GM10266 (cell line): ENCODE measurements around the gene SORCS1.
A peak's percentile ranks its signal among the peaks of the same experiment; 100 is the strongest.

ENCODE experiments used
- DNase-seq: peaks from one replicate; pipeline ENCODE4 v3.0.0; 2012; ENCODE audit errors: extremely low spot score
- CTCF ChIP-seq: IDR thresholded peaks from 2 replicates; pipeline ENCODE4 v1.5.1; 2012; ENCODE audit warnings: mild to moderate bottlenecking, low read depth; ENCODE audit not compliant: control insufficient read depth, insufficient read depth; ENCODE audit errors: missing control alignments

The SORCS1 gene

GRCh38 chr10:106819490-106819889, 345.0 kb downstream of the SORCS1 start:
- no peak for TF ChIP-seq CTCF
- no peak for DNase-seq

- DNase-seq, result no peak
- TF ChIP-seq CTCF, result no peak
Observed at GRCh38 chr10:106816318-106817085, 348.0 kb downstream of the SORCS1 start.

- no peak for TF ChIP-seq CTCF
- DNase-seq, result no peak
Observed at GRCh38 chr10:106815427-106816043, 349.0 kb downstream of the SORCS1 start.

GRCh38 chr10:106804992-106805582, 359.4 kb downstream of the SORCS1 start:
- no peak for DNase-seq
- no peak for TF ChIP-seq CTCF

- no peak for DNase-seq
- no peak for TF ChIP-seq CTCF
Observed at GRCh38 chr10:106802949-106803348, 361.6 kb downstream of the SORCS1 start.

GRCh38 chr10:106799776-106800175, 364.7 kb downstream of the SORCS1 start:
- TF ChIP-seq CTCF, result no peak
- no peak for DNase-seq

GRCh38 chr10:106795619-106796018, 368.9 kb downstream of the SORCS1 start:
- DNase-seq, result peak; percentile 15
- TF ChIP-seq CTCF, result peak; percentile 58
